Fibroblast of lung (primary cell): ENCODE results near the gene RIIAD1. TPM values are rescaled to one million over a fixed set of nuclear protein-coding genes. Genes with fewer than 3 reads are reported as not detected.

Experiments
- DNase-seq, 2 donors: peaks; one replicate each; pipeline versions ENCODE4 v3.0.0 to v3.0.0-alpha.2; 2010; ENCODE audit warnings: low read depth in 2 of 2
- H2AFZ ChIP-seq: 2 replicates; pipeline ENCODE4 v1.5.1; 2012; ENCODE audit warnings: low read length, control low read depth, inconsistent platforms
- H3K27ac ChIP-seq: 2 replicates; pipeline ENCODE4 v1.5.1; 2011; ENCODE audit warnings: low read length, control low read depth; ENCODE audit not compliant: insufficient read depth
- H3K27me3 ChIP-seq: 2 replicates; pipeline ENCODE4 v1.5.1; 2011; ENCODE audit warnings: mild to moderate bottlenecking, low read length; ENCODE audit not compliant: control insufficient read depth, insufficient read depth
- H3K36me3 ChIP-seq: 2 replicates; pipeline ENCODE4 v1.5.1; 2011; ENCODE audit warnings: low read length; ENCODE audit not compliant: control insufficient read depth, insufficient read depth
- H3K4me1 ChIP-seq: 2 replicates; pipeline ENCODE4 v1.5.1; 2011; ENCODE audit warnings: low read length; ENCODE audit not compliant: control insufficient read depth, insufficient read depth; ENCODE audit errors: extremely low read depth
- H3K4me2 ChIP-seq: 2 replicates; pipeline ENCODE4 v1.5.1; 2011; ENCODE audit warnings: low read length, control low read depth; ENCODE audit not compliant: insufficient read depth; ENCODE audit errors: extremely low read depth
- H3K4me3 ChIP-seq, 4 experiments: fragments of 200-600 bp in 1 of 4; sonication (generic) in 1 of 4; replicated peaks in 1 of 4; 2 replicates each; pipeline ENCODE4 v1.5.1; 2011 to 2016; ENCODE audit warnings: low read length in 4 of 4, low read depth in 3 of 4, mild to moderate bottlenecking in 3 of 4, control low read depth in 2 of 4, inconsistent platforms in 1 of 4, mixed read lengths in 1 of 4; ENCODE audit not compliant: insufficient read depth in 1 of 4; ENCODE audit errors: control extremely low read depth in 1 of 4
- H3K79me2 ChIP-seq: 2 replicates; pipeline ENCODE4 v1.5.1; 2012; ENCODE audit warnings: mild to moderate bottlenecking, low read length, inconsistent platforms; ENCODE audit not compliant: control insufficient read depth, insufficient read depth
- H3K9ac ChIP-seq: 2 replicates; pipeline ENCODE4 v1.5.1; 2011; ENCODE audit warnings: mild to moderate bottlenecking, low read length, control low read depth; ENCODE audit not compliant: insufficient read depth
- H3K9me3 ChIP-seq: 2 replicates; pipeline ENCODE4 v1.5.1; 2012; ENCODE audit warnings: low read depth, low read length; ENCODE audit not compliant: control insufficient read depth, insufficient read depth
- H4K20me1 ChIP-seq: 2 replicates; pipeline ENCODE4 v1.5.1; 2011; ENCODE audit warnings: low read length; ENCODE audit not compliant: control insufficient read depth, insufficient read depth; ENCODE audit errors: extremely low read depth
- CTCF ChIP-seq, 2 donors: IDR thresholded peaks in 1 of 2; conservative IDR thresholded peaks in 1 of 2; 1 replicate in 1 of 2; 2 replicates in 1 of 2; pipeline ENCODE4 v1.5.1; 2011 to 2012; ENCODE audit warnings: low read length in 2 of 2, control low read depth in 1 of 2, inconsistent platforms in 1 of 2, low read depth in 1 of 2, mild to moderate bottlenecking in 1 of 2
- EZH2 ChIP-seq: IDR thresholded peaks from 2 replicates; pipeline ENCODE4 v1.5.1; 2012; ENCODE audit warnings: low read length, control low read depth, mild to moderate bottlenecking; ENCODE audit errors: missing control alignments
- polyA plus RNA-seq, 2 donors: library from polyadenylated mRNA; depleted of rRNA in 1 of 2; stranded (reverse) in 1 of 2; unstranded in 1 of 2; fragments of >200 nt; gene quantifications; 2 replicates each; pipeline ENCODE4 v1.2.1, GENCODE V29; 2011 to 2012; ENCODE audit warnings: missing spikeins in 1 of 2
- total RNA-seq: library from RNA; depleted of rRNA; stranded (reverse); fragments of >200 nt; gene quantifications from 2 replicates; pipeline ENCODE4 v1.2.1, GENCODE V29; 2014

Gene RIIAD1
- total and polyA plus RNA-seq, 2 donors (not counting 1 experiment from before 2014, with no cell fraction given) = not detected

- TF ChIP-seq EZH2 = no peak
- TF ChIP-seq CTCF (conservative IDR thresholded peaks at IDR 0.05 in 1 of 2, IDR thresholded peaks at IDR 0.05 in 1 of 2; ENCODE audit: low read depth in 1 of 2, low read length in 2 of 2) = no peak
- no peak overlapping the region for H2AFZ ChIP-seq
- no peaks in the 10 kb centered on the region for H3K36me3 ChIP-seq
- no peak overlapping the region for H3K27ac ChIP-seq
- no peak overlapping the region for H3K4me3 ChIP-seq
- no peaks in the 10 kb centered on the region for H3K27me3 ChIP-seq
- H4K20me1 ChIP-seq = no peaks in the 10 kb centered on the region
- no peaks in the 10 kb centered on the region for H3K9me3 ChIP-seq
- no peak overlapping the region for H3K4me2 ChIP-seq
- no peaks in the 10 kb centered on the region for H3K79me2 ChIP-seq
- H3K4me1 ChIP-seq = no peaks in the 10 kb centered on the region
- no peak for DNase-seq
- H3K9ac ChIP-seq = no peak overlapping the region
These were observed 18.4 kb upstream of the RIIAD1 start for GRCh38 chr1:151702936-151703335.

- H2AFZ ChIP-seq = no peak overlapping the region
- H3K9me3 ChIP-seq = no peaks in the 10 kb centered on the region
- H3K4me2 ChIP-seq = no peak overlapping the region
- H3K36me3 ChIP-seq = no peaks in the 10 kb centered on the region
- H3K27ac ChIP-seq = no peak overlapping the region
- H4K20me1 ChIP-seq = no peaks in the 10 kb centered on the region
- TF ChIP-seq CTCF (conservative IDR thresholded peaks at IDR 0.05 in 1 of 2, IDR thresholded peaks at IDR 0.05 in 1 of 2; ENCODE audit: low read depth in 1 of 2, low read length in 2 of 2) = no peak
- no peak for TF ChIP-seq EZH2
- no peak overlapping the region for H3K4me3 ChIP-seq
- no peak for DNase-seq
- no peaks in the 10 kb centered on the region for H3K79me2 ChIP-seq
- H3K9ac ChIP-seq = no peak overlapping the region
- H3K27me3 ChIP-seq = no peaks in the 10 kb centered on the region
- H3K4me1 ChIP-seq = no peaks in the 10 kb centered on the region
These were observed 17.5 kb upstream of the RIIAD1 start for GRCh38 chr1:151703813-151704212.

GRCh38 chr1:151704246-151704645, 17.1 kb upstream of the RIIAD1 start:
- no peak for DNase-seq
- no peak overlapping the region for H3K27ac ChIP-seq
- H3K79me2 ChIP-seq = no peaks in the 10 kb centered on the region
- H3K4me1 ChIP-seq = no peaks in the 10 kb centered on the region
- H3K27me3 ChIP-seq = no peaks in the 10 kb centered on the region
- H3K4me3 ChIP-seq = no peak overlapping the region
- H2AFZ ChIP-seq = no peak overlapping the region
- no peaks in the 10 kb centered on the region for H4K20me1 ChIP-seq
- H3K36me3 ChIP-seq = no peaks in the 10 kb centered on the region
- H3K9me3 ChIP-seq = no peaks in the 10 kb centered on the region
- no peak for TF ChIP-seq CTCF (conservative IDR thresholded peaks at IDR 0.05 in 1 of 2, IDR thresholded peaks at IDR 0.05 in 1 of 2; ENCODE audit: low read depth in 1 of 2, low read length in 2 of 2)
- TF ChIP-seq EZH2 = no peak
- no peak overlapping the region for H3K9ac ChIP-seq
- no peak overlapping the region for H3K4me2 ChIP-seq
